ENCODE data around the gene DHRSX. TPM values are rescaled to one million over a fixed set of nuclear protein-coding genes. Genes with fewer than 3 reads are reported as not detected.

DHRSX gene
- polyA plus RNA-seq, 12 donors: 10.4 to 31.5 (median 12.3) TPM; not detected in 1

Other genes with a start within 250 kb of the DHRSX start
- 10 to 100 TPM in 11 of 12 donors, not detected in 1; 16.7 to 31.0 (median 21.1) TPM for gene ZBED1, start within 50 bp of the DHRSX start, polyA plus RNA-seq (ENCODE audit: insufficient read length in 12 of 12)
- 100 to 1,000 TPM in 11 of 12 donors, not detected in 1; 151 to 487 (median 265) TPM for gene CD99, start 190.3 kb upstream of the DHRSX start, polyA plus RNA-seq (ENCODE audit: insufficient read length in 12 of 12)